T follicular helper cell (primary cell): ENCODE results near the gene FLAD1.

ENCODE experiments used
- DNase-seq: peaks from one replicate; pipeline ENCODE4 v3.0.0-alpha.2; 2020; ENCODE audit warnings: low read depth

The FLAD1 gene

DNA sequence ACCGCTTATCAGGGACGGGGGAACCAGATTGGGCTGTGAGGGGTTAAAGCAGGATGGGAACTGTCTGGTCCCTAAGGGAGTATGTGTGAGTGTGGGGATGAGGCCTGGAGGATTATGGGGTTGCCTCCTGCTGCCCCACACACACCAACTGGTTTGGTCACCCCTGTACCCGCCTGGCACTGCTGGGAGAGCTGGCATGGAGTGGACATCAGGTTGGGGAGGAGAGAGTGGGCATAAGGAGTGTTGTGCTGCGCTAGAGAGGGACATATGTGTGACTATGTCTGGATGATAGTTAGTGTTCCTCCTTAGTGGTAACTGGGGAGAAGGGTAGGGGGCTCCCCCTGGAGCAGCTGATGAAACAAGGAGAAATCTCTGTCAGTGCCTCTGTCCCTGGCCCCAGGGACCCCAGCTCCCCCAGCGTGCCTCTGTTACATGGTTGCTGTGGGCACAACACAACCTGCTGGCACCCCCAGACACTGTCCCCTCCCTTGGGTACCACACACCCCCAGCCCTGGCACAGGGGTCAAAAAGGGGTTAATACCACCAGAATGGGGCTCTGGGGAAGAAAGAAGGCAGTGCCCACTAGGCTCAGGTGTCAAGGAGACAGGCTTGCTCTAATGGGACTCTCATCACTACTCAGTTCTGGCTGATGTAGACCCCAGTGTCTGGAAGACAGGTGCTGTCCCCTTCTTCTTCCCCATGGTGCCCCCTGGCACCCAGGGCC, 21.4 kb downstream of the FLAD1 start:
- DNase-seq = no peak

DNA sequence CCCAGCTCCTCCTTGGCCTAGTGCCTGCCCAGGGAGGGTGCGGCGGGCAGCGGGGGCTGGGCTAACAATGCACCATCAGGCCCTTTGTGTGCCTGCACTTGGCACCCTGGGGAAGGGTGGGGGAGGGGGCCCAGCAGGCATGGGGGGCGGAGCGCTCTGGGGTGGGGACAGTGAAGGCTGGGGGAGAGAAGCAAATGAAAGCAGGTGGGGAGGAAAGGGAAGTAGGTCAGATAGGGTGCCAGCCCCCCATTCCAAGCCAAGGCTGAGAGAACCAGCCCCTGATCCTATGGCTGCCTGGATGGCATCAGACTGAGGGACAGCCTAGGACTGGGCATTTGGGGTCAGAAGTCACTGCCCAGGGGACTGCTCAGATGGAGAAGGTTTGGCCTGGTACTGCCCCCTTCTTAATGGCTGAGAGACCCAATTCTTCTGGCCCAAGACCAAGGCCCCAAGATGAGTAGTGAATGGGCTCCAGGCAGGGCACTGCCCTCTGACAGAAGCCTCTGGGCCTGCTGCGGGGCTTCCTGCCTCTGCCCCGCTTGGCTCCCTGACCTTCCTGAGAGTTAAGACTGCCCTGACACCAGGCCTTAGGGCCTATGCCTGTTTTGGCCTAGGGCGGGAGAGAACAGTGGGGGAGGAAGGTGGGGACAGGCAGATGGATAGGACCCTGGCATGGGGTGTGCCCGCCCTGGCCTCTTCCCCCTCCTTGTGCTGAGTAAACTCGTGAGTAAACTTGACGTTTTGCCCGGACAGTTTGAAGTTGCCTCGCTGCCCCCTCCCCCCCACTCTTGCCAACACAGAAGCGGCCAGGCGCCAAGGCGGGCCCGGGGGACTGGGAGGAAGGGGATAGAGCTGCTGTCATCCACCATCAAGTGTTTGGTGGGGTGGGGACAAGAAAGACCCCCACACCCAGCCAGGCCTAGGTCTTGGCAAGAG, 22.2 kb downstream of the FLAD1 start:
- no peak for DNase-seq

DNA sequence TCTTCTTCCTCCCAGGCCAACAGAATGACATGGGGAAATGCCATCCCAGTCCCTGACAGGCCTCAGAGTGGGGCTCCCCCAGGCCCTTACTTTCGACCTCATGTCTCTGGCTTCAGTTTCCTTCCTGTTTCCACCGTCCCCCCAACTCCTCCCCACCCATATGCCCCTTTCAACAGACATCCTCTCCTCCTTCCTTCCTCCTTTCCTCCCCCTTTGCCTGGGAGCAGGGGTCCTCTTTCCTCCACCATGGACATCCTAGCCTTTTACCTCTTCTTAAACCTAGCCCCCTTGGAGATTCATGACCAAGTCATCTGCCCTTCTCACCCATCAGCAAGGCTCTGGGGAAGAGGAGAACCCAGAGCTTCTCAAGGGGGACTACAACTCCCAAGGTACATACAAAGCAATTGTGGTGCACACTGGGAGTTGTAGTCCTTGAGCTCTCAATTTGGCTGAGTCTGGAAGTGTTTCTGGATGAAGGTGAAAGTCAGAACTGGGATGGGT, 23.5 kb downstream of the FLAD1 start:
- DNase-seq = no peak

DNA sequence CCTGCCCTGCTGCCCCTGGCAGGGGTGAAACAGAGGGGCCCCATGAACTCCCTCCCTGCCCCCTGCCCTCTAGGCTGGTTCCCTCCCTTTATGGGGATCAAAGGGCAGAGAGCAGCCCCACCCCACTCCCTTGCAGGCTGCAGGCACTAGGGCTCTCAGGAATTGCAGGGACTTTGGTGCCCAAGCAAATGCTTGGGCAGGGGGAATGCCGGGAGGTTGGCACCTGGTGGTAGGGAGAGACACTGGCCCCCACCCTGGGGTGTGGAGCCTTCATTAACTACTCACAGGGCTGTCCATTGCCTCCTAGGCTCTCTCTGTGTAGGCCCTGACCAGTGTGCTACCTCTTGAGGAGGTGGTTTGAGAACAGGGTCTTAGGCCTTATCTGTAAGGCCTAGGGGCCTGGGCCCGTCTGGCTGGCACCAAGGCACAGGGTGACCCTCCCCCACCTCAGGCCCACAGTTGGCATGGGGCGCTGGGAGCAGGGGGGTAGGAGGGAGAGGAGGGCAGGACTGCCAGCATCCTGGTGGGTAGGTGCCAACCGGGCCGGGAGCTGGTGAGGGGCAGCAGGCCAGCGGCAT, 24.2 kb downstream of the FLAD1 start:
- no peak for DNase-seq

DNA sequence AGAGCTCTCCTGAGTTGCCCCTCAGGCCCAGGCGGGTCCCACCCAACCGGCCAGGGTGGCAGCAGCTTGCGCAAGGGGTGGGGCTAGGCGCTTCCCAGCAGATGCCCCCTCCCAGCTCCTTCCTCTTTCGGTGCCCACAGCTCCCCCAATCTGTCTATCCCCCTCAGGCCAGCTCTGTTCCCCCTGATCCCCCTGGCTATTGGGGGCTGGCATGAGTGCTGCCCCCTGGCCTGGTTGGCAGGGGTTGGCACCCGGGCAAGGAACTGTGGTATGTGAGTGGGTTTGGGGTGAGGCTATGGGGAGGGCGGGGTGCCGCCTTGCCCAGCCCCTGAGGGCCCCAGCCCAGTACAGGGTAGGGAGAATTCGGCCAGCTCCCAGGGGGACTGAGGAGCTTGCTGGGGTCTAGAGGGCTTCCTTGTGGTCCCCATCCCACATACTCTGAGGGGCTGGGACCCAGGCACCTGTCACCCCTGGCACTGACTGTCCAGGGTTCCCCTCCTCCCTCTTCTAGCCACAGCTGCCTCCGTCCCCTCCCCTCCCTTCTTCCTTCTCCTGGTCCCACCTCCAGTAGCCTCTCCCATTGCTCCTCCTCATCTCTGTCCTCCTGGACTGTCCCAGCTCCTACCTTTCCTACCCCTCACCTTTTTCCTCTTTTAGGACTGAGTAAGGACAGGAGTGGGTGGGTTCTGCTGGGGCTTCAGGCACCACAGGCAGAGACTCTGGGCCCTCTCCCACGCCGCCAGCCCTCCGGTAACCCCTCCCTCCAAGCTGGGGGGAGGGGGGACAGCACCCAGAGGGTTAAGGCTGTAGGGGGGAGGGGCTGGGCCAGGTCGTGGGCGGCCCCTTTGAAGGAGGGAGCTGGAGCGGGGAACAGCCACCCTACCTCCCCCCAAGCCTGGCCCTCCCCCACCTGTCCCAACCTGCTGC, 25.1 kb downstream of the FLAD1 start:
- DNase-seq = no peak

GRCh38 chr1:155009221-155009711, 26.1 kb downstream of the FLAD1 start:
- no peak for DNase-seq

DNA sequence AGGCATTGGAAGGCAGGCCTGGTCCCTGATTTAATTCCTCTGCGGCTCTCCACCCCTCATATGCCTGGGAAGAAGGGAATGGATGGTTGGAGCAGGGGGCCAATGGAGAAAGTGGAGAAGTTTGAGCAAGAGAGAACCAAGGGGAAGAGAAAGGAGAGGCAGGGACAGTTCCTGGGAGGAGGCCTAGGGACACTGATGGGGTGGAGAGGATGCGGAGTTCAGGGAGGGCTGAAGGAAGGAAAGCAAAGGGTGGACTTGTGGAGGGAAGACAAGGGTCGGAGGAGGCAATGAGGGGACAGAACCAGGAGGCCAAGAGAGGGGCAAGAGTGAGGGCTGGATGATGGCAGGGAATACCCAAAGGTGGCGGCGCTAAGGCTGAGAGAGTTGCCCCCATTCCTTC, 26.6 kb downstream of the FLAD1 start:
- no peak for DNase-seq

GRCh38 chr1:155010211-155010918, 27.2 kb downstream of the FLAD1 start:
- no peak for DNase-seq

- DNase-seq = no peak
Measured at GRCh38 chr1:155011004-155011416, 27.9 kb downstream of the FLAD1 start.

DNA sequence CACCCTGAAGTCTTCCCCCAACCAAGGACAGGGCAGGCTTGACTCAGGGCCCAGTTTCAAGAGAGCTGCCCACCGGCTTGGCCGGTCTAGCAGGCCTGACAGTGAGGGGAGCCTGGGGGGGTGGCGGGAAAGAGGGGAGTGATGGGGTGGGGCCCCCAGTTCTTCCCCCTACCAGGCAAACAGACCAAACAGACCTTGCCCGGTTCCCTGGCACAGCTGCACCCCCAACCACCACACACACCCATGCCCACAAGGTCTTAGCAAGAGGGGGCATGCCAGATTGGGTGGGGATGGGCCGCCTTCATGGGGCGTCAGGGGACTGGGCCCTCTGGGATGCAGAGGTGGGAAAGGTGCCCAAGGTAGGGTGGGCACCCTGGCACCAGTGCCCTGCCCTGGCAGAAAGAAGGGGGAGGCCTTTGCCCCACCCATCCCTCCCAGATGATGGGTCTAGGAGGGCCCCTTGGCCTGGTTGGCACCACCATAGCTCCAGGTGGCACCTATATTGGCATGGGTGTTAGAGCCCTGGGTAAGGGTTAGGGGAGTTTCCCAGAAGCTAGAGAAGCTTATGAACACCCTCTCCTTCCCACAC, 28.4 kb downstream of the FLAD1 start:
- no peak for DNase-seq

DNA sequence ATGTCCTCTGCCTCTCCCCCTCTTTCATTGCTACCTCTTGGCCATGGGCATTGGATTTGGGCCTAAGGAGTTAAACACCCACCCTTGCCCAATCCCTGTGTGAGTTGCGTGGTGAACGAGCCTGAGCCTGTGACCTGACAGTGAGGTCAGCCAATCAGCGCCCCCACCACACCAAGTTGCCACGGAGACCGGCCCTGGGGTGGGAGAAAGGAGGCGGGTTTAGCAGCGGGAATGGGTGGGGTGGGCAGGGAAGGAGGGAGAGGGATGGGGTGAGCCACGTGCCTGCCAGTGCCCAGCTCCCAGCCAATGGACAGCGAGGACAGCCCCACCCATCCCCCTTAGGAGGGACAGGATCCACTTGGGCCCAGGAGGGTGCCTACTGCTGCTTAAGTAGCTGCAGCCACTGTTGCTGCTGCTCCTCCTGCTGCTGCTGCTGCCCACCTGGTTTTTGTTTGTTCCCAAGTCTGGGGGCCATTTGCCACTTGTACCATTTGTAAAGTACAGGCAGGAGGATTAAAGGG, 28.9 kb downstream of the FLAD1 start:
- DNase-seq = no peak

- no peak for DNase-seq
Measured at GRCh38 chr1:155012776-155013602, 29.8 kb downstream of the FLAD1 start.

DNA sequence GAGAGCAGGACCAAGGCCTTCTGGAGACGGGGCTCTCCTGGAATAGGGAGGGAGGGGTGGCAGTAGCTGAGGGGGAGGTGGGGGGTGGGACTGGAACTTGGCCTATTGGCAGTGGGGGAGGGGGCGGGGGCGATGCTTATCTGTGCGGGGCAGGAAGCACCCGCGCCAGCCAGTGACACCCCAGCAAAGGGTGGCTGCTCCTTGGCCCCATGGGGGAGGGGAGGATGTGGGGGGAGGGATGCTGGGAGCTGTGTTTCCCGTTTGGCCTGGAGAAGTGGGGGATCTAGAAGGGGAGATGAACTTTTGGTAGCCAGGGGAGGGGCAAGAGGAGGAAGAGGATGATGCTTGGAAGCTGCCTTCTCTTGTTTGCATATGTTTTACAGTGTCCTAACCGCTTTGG, 30.5 kb downstream of the FLAD1 start:
- DNase-seq = no peak

GRCh38 chr1:155014709-155015508, 31.8 kb downstream of the FLAD1 start:
- DNase-seq = no peak

GRCh38 chr1:155015527-155016230, 32.5 kb downstream of the FLAD1 start:
- no peak for DNase-seq

DNA sequence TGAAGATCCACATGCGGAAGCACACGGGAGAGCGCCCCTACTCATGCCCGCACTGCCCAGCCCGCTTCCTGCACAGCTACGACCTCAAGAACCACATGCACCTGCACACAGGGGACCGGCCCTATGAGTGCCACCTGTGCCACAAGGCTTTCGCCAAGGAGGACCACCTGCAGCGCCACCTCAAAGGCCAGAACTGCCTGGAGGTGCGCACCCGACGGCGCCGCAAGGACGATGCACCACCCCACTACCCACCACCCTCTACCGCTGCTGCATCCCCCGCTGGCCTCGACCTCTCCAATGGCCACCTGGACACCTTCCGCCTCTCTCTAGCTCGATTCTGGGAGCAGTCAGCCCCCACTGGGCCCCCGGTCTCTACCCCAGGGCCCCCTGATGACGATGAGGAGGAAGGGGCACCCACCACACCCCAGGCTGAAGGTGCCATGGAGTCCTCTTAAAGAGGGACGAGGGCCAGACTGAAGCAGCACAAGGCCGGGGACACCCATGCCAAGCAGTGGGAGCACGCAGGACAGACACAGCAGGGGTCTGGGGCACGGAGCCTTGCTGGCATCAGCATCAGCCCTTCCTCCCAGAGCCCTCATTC, 33.2 kb downstream of the FLAD1 start:
- no peak for DNase-seq
